HL-60 (cell line): Measurements from ENCODE around the gene TNIP3.

Experiments
- DNase-seq, 2 experiments: peaks; one replicate each; pipeline ENCODE4 v3.0.0-alpha.2; 2010 to 2020; ENCODE audit warnings: low read depth in 1 of 2, low spot score in 1 of 2
- H3K27ac ChIP-seq: fragments of 250-450 bp; sonication (Bioruptor Pico); replicated peaks from 2 replicates; pipeline ENCODE4 v1.5.1; 2020; ENCODE audit warnings: mild to moderate bottlenecking, moderate library complexity
- H3K27me3 ChIP-seq: fragments of 250-450 bp; sonication (Bioruptor Pico); 2 replicates; pipeline ENCODE4 v1.5.1; 2021; ENCODE audit warnings: mild to moderate bottlenecking, moderate library complexity; ENCODE audit not compliant: insufficient read depth, poor library complexity, severe bottlenecking
- H3K4me3 ChIP-seq: replicated peaks from 2 replicates; pipeline ENCODE4 v1.5.1; 2011; ENCODE audit warnings: mild to moderate bottlenecking, control low read depth, low read length; ENCODE audit not compliant: insufficient read depth
- CTCF ChIP-seq: IDR thresholded peaks from one replicate; pipeline ENCODE4 v1.5.1; 2011; ENCODE audit warnings: low read length, control low read depth, inconsistent platforms; ENCODE audit not compliant: insufficient read depth
- GABPA ChIP-seq: IDR thresholded peaks from 2 replicates; pipeline ENCODE4 v1.6.1; 2012; ENCODE audit warnings: low read depth
- POLR2AphosphoS5 ChIP-seq: IDR thresholded peaks from 2 replicates; pipeline ENCODE4 v1.6.1; 2012; ENCODE audit warnings: low read depth
- SPI1 ChIP-seq: IDR thresholded peaks from 2 replicates; pipeline ENCODE4 v1.6.1; 2012; ENCODE audit warnings: low read depth, mild to moderate bottlenecking, borderline replicate concordance
- TF ChIP-seq, protein P1 (sequence below): IDR thresholded peaks from 2 replicates; pipeline ENCODE4 v1.6.1; 2012; ENCODE audit warnings: low read depth; ENCODE audit not compliant: insufficient replicate concordance

Gene TNIP3

GRCh38 chr4:121096629-121097028 is 67.5 kb downstream of the TNIP3 start:
- no peak overlapping the region for H3K27ac ChIP-seq
- H3K27me3 ChIP-seq: no peaks in the 10 kb centered on the region
- DNase-seq: no peak
- TF ChIP-seq CTCF: peak; percentile 34
- TF ChIP-seq POLR2AphosphoS5: no peak
- H3K4me3 ChIP-seq: no peak overlapping the region

- no peak for TF ChIP-seq POLR2AphosphoS5
- TF ChIP-seq SPI1: no peak
- TF ChIP-seq CTCF: no peak
- no peak for TF ChIP-seq GABPA
- TF ChIP-seq, protein P1, sequence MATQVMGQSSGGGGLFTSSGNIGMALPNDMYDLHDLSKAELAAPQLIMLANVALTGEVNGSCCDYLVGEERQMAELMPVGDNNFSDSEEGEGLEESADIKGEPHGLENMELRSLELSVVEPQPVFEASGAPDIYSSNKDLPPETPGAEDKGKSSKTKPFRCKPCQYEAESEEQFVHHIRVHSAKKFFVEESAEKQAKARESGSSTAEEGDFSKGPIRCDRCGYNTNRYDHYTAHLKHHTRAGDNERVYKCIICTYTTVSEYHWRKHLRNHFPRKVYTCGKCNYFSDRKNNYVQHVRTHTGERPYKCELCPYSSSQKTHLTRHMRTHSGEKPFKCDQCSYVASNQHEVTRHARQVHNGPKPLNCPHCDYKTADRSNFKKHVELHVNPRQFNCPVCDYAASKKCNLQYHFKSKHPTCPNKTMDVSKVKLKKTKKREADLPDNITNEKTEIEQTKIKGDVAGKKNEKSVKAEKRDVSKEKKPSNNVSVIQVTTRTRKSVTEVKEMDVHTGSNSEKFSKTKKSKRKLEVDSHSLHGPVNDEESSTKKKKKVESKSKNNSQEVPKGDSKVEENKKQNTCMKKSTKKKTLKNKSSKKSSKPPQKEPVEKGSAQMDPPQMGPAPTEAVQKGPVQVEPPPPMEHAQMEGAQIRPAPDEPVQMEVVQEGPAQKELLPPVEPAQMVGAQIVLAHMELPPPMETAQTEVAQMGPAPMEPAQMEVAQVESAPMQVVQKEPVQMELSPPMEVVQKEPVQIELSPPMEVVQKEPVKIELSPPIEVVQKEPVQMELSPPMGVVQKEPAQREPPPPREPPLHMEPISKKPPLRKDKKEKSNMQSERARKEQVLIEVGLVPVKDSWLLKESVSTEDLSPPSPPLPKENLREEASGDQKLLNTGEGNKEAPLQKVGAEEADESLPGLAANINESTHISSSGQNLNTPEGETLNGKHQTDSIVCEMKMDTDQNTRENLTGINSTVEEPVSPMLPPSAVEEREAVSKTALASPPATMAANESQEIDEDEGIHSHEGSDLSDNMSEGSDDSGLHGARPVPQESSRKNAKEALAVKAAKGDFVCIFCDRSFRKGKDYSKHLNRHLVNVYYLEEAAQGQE: no peak
Observed at GRCh38 chr4:121096191-121096590, 67.9 kb downstream of the TNIP3 start.

DNA sequence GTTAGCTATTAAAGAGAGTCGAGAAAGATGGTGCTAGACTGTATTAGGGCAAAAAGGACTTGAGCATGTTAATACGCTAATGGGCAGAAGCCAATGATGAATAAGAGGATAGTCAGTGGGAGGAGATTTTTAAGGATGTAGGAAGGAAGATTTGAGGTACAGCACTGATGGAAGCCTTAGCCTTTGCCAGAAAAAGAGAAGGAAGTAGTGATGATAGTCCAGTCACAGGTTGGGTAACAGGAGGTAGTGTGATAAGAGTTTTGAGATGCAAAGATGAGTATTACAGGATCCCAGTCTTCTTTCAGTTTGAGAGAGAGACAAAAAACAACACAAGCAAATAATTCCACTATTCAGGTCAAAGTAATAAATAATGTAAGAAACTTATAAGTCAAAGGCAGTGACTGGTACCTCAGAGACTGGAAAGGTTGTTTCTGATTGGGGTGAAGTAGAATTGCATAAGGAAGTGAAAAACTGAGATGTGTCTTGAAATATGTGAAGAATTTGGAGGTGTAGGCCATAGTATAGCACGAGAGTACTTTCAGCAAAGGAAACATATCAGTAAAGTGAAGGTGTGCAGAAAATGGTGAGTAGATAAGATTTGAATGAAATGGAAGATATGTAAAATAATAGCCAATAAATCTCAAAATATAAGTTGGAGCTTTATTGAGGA is 69.7 kb downstream of the TNIP3 start:
- TF ChIP-seq, protein P1: no peak
- TF ChIP-seq SPI1 (no peak), GABPA (no peak), POLR2AphosphoS5 (no peak), CTCF (no peak)
- Histone ChIP-seq H3K27ac (no peak overlapping the region), H3K27me3 (no peaks in the 10 kb centered on the region), H3K4me3 (no peak overlapping the region)
- DNase-seq: peak in 1 of 2 experiments; percentile 19

More at GRCh38 chr4:121096191-121096590, 67.9 kb downstream of the TNIP3 start:
- H3K27ac ChIP-seq: no peak overlapping the region
- no peaks in the 10 kb centered on the region for H3K27me3 ChIP-seq
- no peak overlapping the region for H3K4me3 ChIP-seq
- DNase-seq: no peak

GRCh38 chr4:121093261-121093660 is 70.9 kb downstream of the TNIP3 start:
- no peak overlapping the region for H3K27ac ChIP-seq
- H3K4me3 ChIP-seq: no peak overlapping the region
- H3K27me3 ChIP-seq: no peaks in the 10 kb centered on the region
- TF ChIP-seq GABPA (no peak), SPI1 (peak; percentile 83; the same call in 1 of the 2 replicates)
- DNase-seq: no peak
